HG03045 (cell line): Measurements from ENCODE around the gene ARL15.
"Not testable (repeated sequence)": the region's sequence is repeated elsewhere in the genome, so short reads cannot be mapped to it uniquely, and the experiment has no call there.

Source experiments
- ATAC-seq: cut with Tn5 transposase; IDR thresholded peaks from one replicate; pipeline ENCODE4 v1.9.1; 2021; ENCODE audit warnings: mild to moderate bottlenecking, moderate library complexity; ENCODE audit not compliant: unreplicated experiment

Gene ARL15

GRCh38 chr5:54049144-54049543, 261.2 kb downstream of the ARL15 start:
- ATAC-seq: no peak

GRCh38 chr5:54045077-54045792, 265.1 kb downstream of the ARL15 start:
- ATAC-seq: no peak

- ATAC-seq: not testable (repeated sequence)
Observed at GRCh38 chr5:54044276-54044675, 266.1 kb downstream of the ARL15 start.

GRCh38 chr5:54040804-54041203, 269.6 kb downstream of the ARL15 start:
- no peak for ATAC-seq

GRCh38 chr5:54040018-54040417, 270.4 kb downstream of the ARL15 start:
- no peak for ATAC-seq

GRCh38 chr5:54037205-54037604, 273.2 kb downstream of the ARL15 start:
- ATAC-seq: no peak

- ATAC-seq: no peak
Observed at GRCh38 chr5:54030981-54031380, 279.4 kb downstream of the ARL15 start.

GRCh38 chr5:54024466-54024865, 285.9 kb downstream of the ARL15 start:
- ATAC-seq: no peak

GRCh38 chr5:54022223-54022622, 288.1 kb downstream of the ARL15 start:
- ATAC-seq: no peak

GRCh38 chr5:54021431-54022164, 288.8 kb downstream of the ARL15 start:
- no peak for ATAC-seq

- no peak for ATAC-seq
Observed at GRCh38 chr5:54018438-54018837, 291.9 kb downstream of the ARL15 start.

- ATAC-seq: no peak
Observed at GRCh38 chr5:54017580-54017979, 292.8 kb downstream of the ARL15 start.

- no peak for ATAC-seq
Observed at GRCh38 chr5:54013556-54014194, 296.7 kb downstream of the ARL15 start.

- ATAC-seq: no peak
Observed at GRCh38 chr5:54009828-54010227, 300.5 kb downstream of the ARL15 start.

- no peak for ATAC-seq
Observed at GRCh38 chr5:54009357-54009756, 301.0 kb downstream of the ARL15 start.

GRCh38 chr5:54007827-54008777, 302.3 kb downstream of the ARL15 start:
- no peak for ATAC-seq

GRCh38 chr5:54004697-54005096, 305.7 kb downstream of the ARL15 start:
- no peak for ATAC-seq

GRCh38 chr5:54002779-54003178, 307.6 kb downstream of the ARL15 start:
- no peak for ATAC-seq

- no peak for ATAC-seq
Observed at GRCh38 chr5:54001976-54002775, 308.2 kb downstream of the ARL15 start.

- no peak for ATAC-seq
Observed at GRCh38 chr5:54000011-54000410, 310.4 kb downstream of the ARL15 start.
